Neural progenitor cell (in vitro differentiated cells): ENCODE results near the gene RRAS2. TPM values are rescaled to one million over a fixed set of nuclear protein-coding genes. Genes with fewer than 3 reads are reported as not detected.

Experiments used
- DNase-seq: peaks from one replicate; pipeline ENCODE4 v3.0.0-alpha.2; 2016; ENCODE audit warnings: low spot score
- H2AFZ ChIP-seq: fragments of 200-600 bp; sonication (generic); replicated peaks from 2 replicates; pipeline ENCODE4 v1.6.1; 2016; ENCODE audit warnings: antibody characterized with exemption
- H3F3A ChIP-seq: fragments of 200-600 bp; sonication (generic); 2 replicates; pipeline ENCODE4 v1.6.1; 2016; ENCODE audit warnings: antibody characterized with exemption, low read depth
- H3K27ac ChIP-seq: fragments of 200-600 bp; sonication (generic); 2 replicates; pipeline ENCODE4 v1.5.1; 2016; ENCODE audit warnings: mild to moderate bottlenecking
- H3K27me3 ChIP-seq: fragments of 200-600 bp; sonication (generic); 2 replicates; pipeline ENCODE4 v1.6.1; 2016; ENCODE audit warnings: mild to moderate bottlenecking, moderate library complexity
- H3K36me3 ChIP-seq: fragments of 200-600 bp; sonication (generic); 2 replicates; pipeline ENCODE4 v1.5.1; 2016
- H3K4me1 ChIP-seq: fragments of 200-600 bp; sonication (generic); 2 replicates; pipeline ENCODE4 v1.6.1; 2016; ENCODE audit warnings: mixed run types
- H3K4me2 ChIP-seq: fragments of 200-600 bp; sonication (generic); 2 replicates; pipeline ENCODE4 v1.6.1; 2016
- H3K4me3 ChIP-seq: fragments of 200-600 bp; sonication (generic); 2 replicates; pipeline ENCODE4 v1.5.1; 2016
- H3K79me2 ChIP-seq: fragments of 200-600 bp; sonication (generic); 2 replicates; pipeline ENCODE4 v1.6.1; 2016; ENCODE audit warnings: low read depth
- H3K9ac ChIP-seq: fragments of 200-600 bp; sonication (generic); 2 replicates; pipeline ENCODE4 v1.6.1; 2016
- H3K9me3 ChIP-seq: fragments of 200-600 bp; sonication (generic); 2 replicates; pipeline ENCODE4 v1.5.1; 2016; ENCODE audit warnings: low read depth
- H4K20me1 ChIP-seq: fragments of 200-600 bp; sonication (generic); 2 replicates; pipeline ENCODE4 v1.6.1; 2016; ENCODE audit warnings: low read depth
- H3K27ac Mint-ChIP-seq: 3 replicates; pipeline ENCODE4 v1.8.0; 2021; ENCODE audit warnings: mixed read lengths
- H3K27me3 Mint-ChIP-seq: 2 replicates; pipeline ENCODE4 v1.8.0; 2022; ENCODE audit warnings: low read depth, mild to moderate bottlenecking, inconsistent platforms, moderate library complexity, mixed read lengths; ENCODE audit not compliant: insufficient read depth
- H3K36me3 Mint-ChIP-seq: 3 replicates; pipeline ENCODE4 v1.8.0; 2021; ENCODE audit warnings: mixed read lengths
- H3K4me1 Mint-ChIP-seq: 3 replicates; pipeline ENCODE4 v1.8.0; 2021; ENCODE audit warnings: mixed read lengths
- H3K4me3 Mint-ChIP-seq: 3 replicates; pipeline ENCODE4 v1.8.0; 2021; ENCODE audit warnings: mild to moderate bottlenecking, moderate library complexity, mixed read lengths
- H3K9me3 Mint-ChIP-seq: 3 replicates; pipeline ENCODE4 v1.8.0; 2020; ENCODE audit warnings: mixed read lengths
- EZH2 ChIP-seq: fragments of 200-600 bp; sonication (generic); IDR thresholded peaks from 2 replicates; pipeline ENCODE4 v1.6.1; 2017; ENCODE audit warnings: antibody characterized with exemption, mild to moderate bottlenecking, moderate library complexity
- EZH2phosphoT487 ChIP-seq: fragments of 200-600 bp; sonication (generic); IDR thresholded peaks from 2 replicates; pipeline ENCODE4 v1.6.1; 2017; ENCODE audit warnings: antibody characterized with exemption
- total RNA-seq: library from RNA; depleted of rRNA; stranded (reverse); fragments of >200 nt; gene quantifications from 2 replicates; pipeline ENCODE4 v1.2.3, GENCODE V29; 2015; ENCODE audit warnings: low replicate concordance
- TF ChIP-seq, protein P1 (sequence below): fragments of 200-600 bp; sonication (generic); IDR thresholded peaks from 2 replicates; pipeline ENCODE4 v1.5.1; 2017; ENCODE audit warnings: antibody characterized with exemption, mild to moderate bottlenecking

Gene RRAS2
- total RNA-seq, 1 donor from 2014 or later: 129 TPM

GRCh38 chr11:14386895-14387480 is 28.0 kb upstream of the RRAS2 start:
- H3K4me3 ChIP-seq: no peak overlapping the region
- peak overlapping the region; percentile 18 for H3K27ac Mint-ChIP-seq
- peak; percentile 91 for DNase-seq

GRCh38 chr11:14386081-14386480 is 27.1 kb upstream of the RRAS2 start:
- Histone ChIP-seq H3K4me2 (peak overlapping the region; percentile 59), H2AFZ (no peak overlapping the region), H3K9me3 (no peaks in the 10 kb centered on the region), H3K27ac (no peak overlapping the region), H3K4me1 (peaks cover 18% of the 10 kb centered on the region), H4K20me1 (no peaks in the 10 kb centered on the region), H3K36me3 (no peaks in the 10 kb centered on the region), H3K4me3 (no peak overlapping the region), H3K9ac (no peak overlapping the region), H3F3A (peaks cover 12% of the 10 kb centered on the region), H3K27me3 (peaks cover 26% of the 10 kb centered on the region), H3K79me2 (no peaks in the 10 kb centered on the region)
- H3K27me3 Mint-ChIP-seq: peaks cover 32% of the 10 kb centered on the region
- peaks cover 25% of the 10 kb centered on the region for H3K4me1 Mint-ChIP-seq
- H3K27ac Mint-ChIP-seq: no peak overlapping the region
- H3K9me3 Mint-ChIP-seq: no peaks in the 10 kb centered on the region
- peak; percentile 28 for DNase-seq
- no peaks in the 10 kb centered on the region for H3K36me3 Mint-ChIP-seq
- H3K4me3 Mint-ChIP-seq: no peak overlapping the region
- TF ChIP-seq EZH2 (no peak), EZH2phosphoT487 (no peak)
- TF ChIP-seq, protein P1, sequence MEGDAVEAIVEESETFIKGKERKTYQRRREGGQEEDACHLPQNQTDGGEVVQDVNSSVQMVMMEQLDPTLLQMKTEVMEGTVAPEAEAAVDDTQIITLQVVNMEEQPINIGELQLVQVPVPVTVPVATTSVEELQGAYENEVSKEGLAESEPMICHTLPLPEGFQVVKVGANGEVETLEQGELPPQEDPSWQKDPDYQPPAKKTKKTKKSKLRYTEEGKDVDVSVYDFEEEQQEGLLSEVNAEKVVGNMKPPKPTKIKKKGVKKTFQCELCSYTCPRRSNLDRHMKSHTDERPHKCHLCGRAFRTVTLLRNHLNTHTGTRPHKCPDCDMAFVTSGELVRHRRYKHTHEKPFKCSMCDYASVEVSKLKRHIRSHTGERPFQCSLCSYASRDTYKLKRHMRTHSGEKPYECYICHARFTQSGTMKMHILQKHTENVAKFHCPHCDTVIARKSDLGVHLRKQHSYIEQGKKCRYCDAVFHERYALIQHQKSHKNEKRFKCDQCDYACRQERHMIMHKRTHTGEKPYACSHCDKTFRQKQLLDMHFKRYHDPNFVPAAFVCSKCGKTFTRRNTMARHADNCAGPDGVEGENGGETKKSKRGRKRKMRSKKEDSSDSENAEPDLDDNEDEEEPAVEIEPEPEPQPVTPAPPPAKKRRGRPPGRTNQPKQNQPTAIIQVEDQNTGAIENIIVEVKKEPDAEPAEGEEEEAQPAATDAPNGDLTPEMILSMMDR: no peak

More at GRCh38 chr11:14386895-14387480, 28.0 kb upstream of the RRAS2 start:
- Histone ChIP-seq H3K27ac (no peak overlapping the region), H3K79me2 (no peaks in the 10 kb centered on the region), H3F3A (peaks cover 12% of the 10 kb centered on the region), H3K4me2 (peak overlapping the region; percentile 59), H2AFZ (no peak overlapping the region), H4K20me1 (no peaks in the 10 kb centered on the region), H3K27me3 (peaks cover 17% of the 10 kb centered on the region), H3K4me1 (peaks cover 18% of the 10 kb centered on the region), H3K36me3 (no peaks in the 10 kb centered on the region), H3K9me3 (no peaks in the 10 kb centered on the region), H3K9ac (no peak overlapping the region)
- Mint-ChIP-seq H3K27me3 (peaks cover 32% of the 10 kb centered on the region), H3K36me3 (no peaks in the 10 kb centered on the region), H3K4me3 (peak overlapping the region; percentile 28), H3K4me1 (peaks cover 21% of the 10 kb centered on the region), H3K9me3 (no peaks in the 10 kb centered on the region)
- TF ChIP-seq, protein P1: no peak
- no peak for TF ChIP-seq EZH2phosphoT487

DNA sequence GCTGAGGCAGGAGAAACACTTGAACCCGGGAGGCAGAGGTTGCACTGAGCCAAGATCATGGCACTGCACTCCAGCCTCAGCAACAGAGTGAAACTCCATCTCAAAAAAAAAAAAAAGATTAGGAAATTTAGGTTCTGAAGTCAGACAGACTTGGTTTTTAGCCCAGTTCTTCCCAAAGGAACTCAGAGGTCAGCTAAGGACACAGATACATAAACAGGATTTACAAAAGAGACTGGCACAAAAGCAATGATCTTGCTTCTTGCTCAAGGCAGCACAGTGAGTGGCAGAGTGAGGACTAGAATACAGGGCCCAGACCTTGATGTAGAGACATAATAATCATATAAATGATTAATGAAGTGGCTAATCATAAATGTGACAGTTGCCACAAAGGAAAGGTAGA is 25.4 kb upstream of the RRAS2 start:
- no peak for DNase-seq
- no peaks in the 10 kb centered on the region for H4K20me1 ChIP-seq
- H3K9me3 ChIP-seq: no peaks in the 10 kb centered on the region
- no peaks in the 10 kb centered on the region for H3K36me3 ChIP-seq
- no peak overlapping the region for H3K9ac ChIP-seq
- H3K4me1 ChIP-seq: peaks cover 24% of the 10 kb centered on the region
- H3K27me3 ChIP-seq: peaks cover 43% of the 10 kb centered on the region
- no peak overlapping the region for H3K4me3 ChIP-seq
- H3K79me2 ChIP-seq: no peaks in the 10 kb centered on the region
- Mint-ChIP-seq H3K36me3 (no peaks in the 10 kb centered on the region), H3K27me3 (peaks cover 32% of the 10 kb centered on the region), H3K4me1 (peaks cover 27% of the 10 kb centered on the region), H3K9me3 (no peaks in the 10 kb centered on the region), H3K4me3 (no peak overlapping the region), H3K27ac (no peak overlapping the region)
- H3K4me2 ChIP-seq: no peak overlapping the region
- H3F3A ChIP-seq: peaks cover 12% of the 10 kb centered on the region
- TF ChIP-seq EZH2: no peak
- TF ChIP-seq, protein P1: no peak
- TF ChIP-seq EZH2phosphoT487: no peak
- H2AFZ ChIP-seq: no peak overlapping the region
- no peak overlapping the region for H3K27ac ChIP-seq
